Fibroblast of skin of left biceps (primary cell): Measurements from ENCODE around the gene LIN7B.
"Not testable (repeated sequence)": the region's sequence is repeated elsewhere in the genome, so short reads cannot be mapped to it uniquely, and the experiment has no call there.

Experiments used
- DNase-seq, 2 experiments: peaks; one replicate each; pipeline ENCODE4 v3.0.0-alpha.2; 2013; ENCODE audit warnings: low read depth in 2 of 2

The LIN7B gene

GRCh38 chr19:49113762-49114629 lies at the start of gene LIN7B:
Gene LIN7B (plus strand): TSS chr19:49114370. CDS start chr19:49114405, 35 bp downstream.
- DNase-seq = peak in 1 of 2 experiments; percentile 13

DNA sequence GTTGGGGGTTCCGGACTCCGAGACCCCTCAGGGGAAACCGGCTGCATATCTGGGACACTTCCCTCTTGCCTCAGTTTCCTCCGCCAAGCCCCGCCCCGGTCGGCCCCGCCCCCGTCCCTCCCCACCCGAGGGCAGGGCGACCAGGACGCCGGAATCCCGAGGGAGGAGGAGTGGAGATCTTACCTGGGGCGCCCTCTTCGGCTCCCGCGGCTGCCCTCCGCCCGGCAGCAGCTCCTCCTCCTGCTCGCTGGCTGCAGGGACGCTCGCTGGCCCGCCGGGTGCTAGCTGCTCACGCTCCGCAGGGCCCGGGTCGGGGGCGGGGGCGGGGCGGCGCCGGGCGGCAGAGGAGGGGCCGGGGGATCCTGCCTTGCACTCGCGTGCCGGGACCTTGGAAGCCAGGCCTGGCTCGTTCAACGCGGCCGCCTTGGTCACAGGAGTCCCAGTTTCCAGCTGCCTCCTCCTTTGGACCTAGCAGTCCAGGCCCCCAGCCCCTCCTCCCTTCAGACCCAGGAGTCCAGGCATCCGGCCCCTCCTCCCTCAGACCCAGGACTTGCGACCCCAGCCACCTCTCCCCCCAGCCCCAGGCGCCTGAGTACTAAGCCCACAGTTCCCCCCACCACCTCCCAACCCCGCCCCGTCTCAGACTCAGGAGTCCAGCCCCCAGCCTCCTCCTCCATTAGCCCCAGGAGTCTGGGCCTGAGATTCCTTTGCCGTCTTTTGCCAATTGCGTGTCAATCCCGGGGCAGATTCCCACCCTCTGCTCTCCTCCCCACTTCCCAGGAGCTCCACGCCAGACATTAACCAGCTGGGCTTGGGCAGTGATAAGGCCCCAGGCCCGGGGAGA lies 49.2 kb upstream of the LIN7B start, which contains the start of gene NTF4:
Gene NTF4, minus strand, starts transcription at position 51 of the 844 bp plus-strand sequence. CDS start 2,821 bp downstream, outside the sequence.
- no peak for DNase-seq

DNA sequence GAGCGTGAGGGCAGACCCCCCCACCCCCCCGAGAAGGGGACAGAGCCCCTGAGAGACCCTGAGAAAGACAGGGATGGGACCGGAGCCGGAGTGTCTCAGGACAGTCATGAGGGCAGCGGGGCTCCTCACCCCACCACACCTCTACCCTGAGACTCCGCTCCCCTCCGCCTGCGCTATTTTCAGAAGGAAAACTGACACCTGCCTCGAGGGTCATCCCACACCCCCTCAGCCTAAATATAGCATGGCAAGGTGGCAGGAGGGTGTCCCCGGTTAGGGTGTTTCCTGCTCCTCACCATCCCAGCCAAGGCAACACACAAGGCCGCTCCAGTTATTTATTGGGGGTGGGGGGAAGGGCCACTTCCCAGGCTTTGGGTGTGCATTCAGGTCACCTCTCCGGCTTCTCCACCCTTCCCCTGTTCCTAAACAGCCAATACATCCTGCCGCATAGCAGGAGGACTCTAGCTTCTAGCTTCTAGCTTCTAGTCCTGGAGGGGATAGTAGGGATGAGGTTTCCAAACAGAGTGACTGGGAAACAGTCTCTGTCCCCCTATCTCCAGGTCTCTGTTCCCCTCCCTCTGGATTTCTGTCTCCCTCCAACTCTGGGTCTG lies 48.2 kb upstream of the LIN7B start:
- no peak for DNase-seq

DNA sequence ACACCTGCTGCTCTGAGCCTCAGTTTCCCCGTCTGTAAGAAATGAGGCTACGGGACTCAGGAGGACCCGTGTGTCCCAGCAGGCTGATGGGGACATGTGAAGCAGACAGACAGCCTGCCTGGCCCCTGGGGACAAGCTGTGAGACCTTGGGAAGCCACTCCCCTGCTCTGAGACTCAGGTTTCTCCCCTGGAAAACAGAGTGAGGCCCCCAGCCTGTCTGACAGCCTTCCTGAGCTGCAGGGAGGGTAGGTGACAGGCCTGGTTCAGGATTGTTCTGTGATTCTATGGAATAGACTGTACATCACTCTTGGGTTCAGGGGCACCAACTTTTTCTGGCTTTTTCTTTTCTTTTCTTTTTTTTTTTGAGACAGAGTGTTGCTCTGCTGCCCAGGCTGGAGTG lies 46.6 kb upstream of the LIN7B start:
- DNase-seq = no peak

DNA sequence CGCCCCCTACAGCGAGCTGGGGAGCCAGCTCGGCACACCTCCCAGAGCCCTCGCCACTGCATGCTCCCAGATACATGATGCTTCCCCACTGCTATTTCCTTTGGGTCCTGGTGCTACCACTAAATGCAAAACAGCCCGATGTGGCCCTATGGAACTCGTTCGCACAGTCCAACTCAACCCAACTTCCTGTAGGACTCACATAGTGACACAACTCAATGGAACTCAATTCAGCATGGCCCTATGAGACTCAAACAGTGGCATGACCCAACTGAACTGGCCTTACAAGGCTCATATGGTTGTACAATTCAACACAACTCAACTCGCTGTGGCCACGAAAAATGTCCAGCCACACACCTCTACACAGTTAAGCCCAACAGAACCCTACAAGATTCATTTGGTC lies 45.1 kb upstream of the LIN7B start:
- DNase-seq = no peak

DNA sequence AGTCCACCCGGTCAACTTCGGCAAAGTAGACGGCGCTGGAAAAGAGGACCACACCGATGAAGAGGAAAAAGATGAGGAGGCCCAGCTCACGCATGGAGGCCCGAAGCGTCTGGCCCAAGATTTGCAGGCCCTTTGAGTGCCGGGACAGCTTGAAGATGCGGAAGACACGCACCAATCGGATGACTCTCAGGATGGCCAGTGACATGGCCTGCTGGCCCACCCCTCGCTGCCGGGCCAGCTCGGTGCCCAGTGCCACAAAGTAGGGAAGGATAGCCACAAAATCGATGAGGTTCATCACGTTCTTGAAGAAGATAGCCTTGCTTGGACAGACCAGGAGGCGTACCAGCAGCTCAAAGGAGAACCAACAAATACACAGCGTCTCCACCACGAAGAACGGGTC lies 43.8 kb upstream of the LIN7B start:
- DNase-seq = no peak

DNA sequence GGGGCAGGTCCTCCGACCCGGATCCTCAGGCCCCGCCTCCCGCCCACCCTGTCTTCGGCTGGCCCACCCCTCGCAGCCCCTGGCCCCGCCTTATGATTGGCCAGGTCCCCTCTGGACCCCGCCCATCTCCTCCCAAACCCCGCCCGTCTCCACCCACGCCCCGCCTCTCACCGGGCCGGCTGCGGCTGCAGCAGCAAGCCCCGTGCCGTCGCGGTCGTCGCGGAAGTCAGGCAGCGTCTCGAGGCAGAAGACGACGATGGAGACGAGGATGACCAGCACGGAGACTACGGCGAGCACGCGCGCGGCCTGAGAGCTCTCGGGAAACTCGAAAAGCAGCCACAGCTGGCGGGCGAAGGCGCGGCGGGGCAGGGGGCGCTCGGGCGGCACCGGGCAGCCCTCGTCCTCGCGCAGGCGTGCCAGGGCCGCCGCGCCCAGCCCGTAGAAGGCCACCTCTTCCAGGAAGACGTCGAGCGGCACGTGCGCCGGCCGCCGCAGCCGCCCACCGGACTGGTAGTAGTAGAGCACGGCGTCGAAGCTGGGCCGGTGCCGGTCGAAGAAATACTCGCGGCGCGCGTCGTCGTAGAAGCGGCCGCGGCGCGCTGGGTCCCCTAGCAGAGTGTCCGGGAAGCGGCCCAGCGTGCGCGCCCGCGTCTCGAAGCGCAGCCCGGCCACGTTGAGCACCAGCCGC lies 42.2 kb upstream of the LIN7B start:
- no peak for DNase-seq

- DNase-seq = no peak
Observed at GRCh38 chr19:49073514-49074378, 40.4 kb upstream of the LIN7B start.

GRCh38 chr19:49074869-49075268 lies 39.3 kb upstream of the LIN7B start:
- not testable (repeated sequence) for DNase-seq

DNA sequence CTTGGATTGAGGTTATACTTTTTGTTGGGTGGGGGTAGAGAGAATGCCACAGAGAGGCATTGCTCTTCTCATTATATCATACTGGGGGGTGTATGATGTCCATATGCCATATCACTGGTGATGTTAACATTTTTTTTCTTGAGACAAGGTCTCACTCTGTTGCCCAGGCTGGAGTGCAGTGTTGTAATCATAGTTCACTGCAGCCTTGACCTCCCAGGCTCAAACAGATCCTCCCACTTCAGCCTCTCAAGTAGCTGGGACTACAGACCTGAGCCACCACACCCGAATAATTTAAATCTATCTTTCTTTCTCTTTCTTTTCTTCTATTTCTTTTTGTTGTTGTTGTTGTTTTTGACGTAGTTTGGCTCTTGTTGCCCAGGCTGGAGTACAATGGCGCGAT lies 33.8 kb upstream of the LIN7B start:
- no peak for DNase-seq

- no peak for DNase-seq
Observed at GRCh38 chr19:49081273-49081672, 32.9 kb upstream of the LIN7B start.

DNA sequence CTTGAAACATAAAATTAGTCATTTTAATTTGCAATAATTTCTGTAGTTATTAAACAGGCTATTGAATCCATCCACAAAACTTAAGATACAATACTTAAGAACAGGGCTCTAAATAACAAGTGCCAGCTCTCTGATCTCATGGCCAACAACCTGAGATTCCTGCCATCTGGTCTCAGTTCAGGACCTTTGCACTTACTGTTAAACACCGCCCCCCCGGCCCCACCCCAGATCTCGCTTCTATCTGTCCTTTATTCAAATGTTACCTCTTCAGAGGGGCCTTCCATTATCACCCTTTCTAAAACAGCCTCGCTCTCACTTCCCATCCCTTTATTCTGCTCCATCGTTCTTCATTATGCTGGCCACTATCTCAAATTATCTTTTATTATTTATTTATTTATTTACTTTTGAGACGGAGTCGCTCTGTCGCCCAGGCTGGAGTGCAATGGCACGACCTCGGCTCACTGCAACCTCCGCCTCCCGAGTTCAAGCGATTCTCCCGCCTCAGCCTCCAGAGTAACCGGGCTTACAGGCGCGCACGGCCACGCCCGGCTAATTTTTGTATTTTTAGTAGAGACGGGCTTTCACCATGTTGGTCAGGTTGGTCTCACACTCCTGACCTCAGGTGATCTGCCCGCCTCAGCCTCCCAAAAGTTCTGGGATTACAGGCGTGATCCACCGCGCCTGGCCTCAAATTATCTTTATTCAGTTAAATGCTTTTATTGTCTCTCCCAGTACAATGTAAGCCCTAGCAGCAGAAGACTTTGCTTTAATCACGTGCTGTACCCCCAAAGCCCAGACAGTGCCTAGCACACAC lies 29.8 kb upstream of the LIN7B start:
- no peak for DNase-seq

- DNase-seq = peak; percentile 99
Observed at GRCh38 chr19:49085020-49085867, 28.9 kb upstream of the LIN7B start, which contains the start of gene SNRNP70. Gene SNRNP70 (plus strand): TSS chr19:49085451. CDS start chr19:49086415, 964 bp downstream.

GRCh38 chr19:49085868-49086232 lies 28.3 kb upstream of the LIN7B start:
- no peak for DNase-seq

- DNase-seq = no peak
Observed at GRCh38 chr19:49086296-49086695, 27.9 kb upstream of the LIN7B start.

DNA sequence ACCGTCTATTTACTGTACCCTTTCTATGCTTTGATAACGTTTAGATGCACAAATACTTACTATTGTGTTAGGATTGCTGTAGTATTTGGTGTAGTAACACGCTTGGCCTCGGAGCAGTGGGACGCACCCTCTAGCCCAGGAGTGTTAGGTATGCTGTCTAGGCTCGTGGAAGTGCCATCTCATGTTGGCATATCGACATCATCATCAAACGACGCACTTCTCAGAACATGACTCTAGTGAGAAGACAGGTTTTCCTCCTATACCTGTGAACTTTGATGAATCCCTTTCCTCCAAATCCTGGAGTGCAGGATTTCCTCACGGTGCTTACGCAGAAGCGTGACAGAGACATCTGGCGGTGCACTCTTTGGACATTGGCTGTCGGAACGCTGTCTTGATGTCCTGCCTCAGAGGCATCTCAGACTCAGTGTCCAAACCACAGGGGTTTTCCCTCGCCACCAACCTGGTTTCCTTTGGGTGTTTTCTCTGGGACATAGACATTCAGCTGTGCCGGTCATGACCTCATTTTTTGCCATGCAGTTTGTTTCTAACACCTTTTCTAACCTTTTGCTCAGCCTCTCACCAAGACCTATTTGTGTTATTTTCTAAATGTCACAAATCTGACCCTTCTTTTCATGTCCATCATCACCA lies 22.7 kb upstream of the LIN7B start:
- DNase-seq = no peak

GRCh38 chr19:49092686-49093085 lies 21.5 kb upstream of the LIN7B start:
- no peak for DNase-seq
